DND-41 (cell line): ENCODE data around the gene SGCD.

Experiments
- CTCF ChIP-seq: IDR thresholded peaks from 2 replicates; pipeline ENCODE4 v1.5.1; 2012; ENCODE audit warnings: borderline replicate concordance, low read length, moderate library complexity, mild to moderate bottlenecking; ENCODE audit not compliant: poor library complexity, severe bottlenecking; ENCODE audit errors: extremely low read depth
- EZH2 ChIP-seq: IDR thresholded peaks from 3 replicates; pipeline ENCODE4 v1.6.1; 2012; ENCODE audit warnings: borderline replicate concordance, low read depth, mild to moderate bottlenecking, moderate library complexity, low read length, inconsistent platforms; ENCODE audit not compliant: severe bottlenecking

GRCh38 chr5:156803404-156803803, 476.4 kb downstream of the SGCD start:
- no peak for TF ChIP-seq CTCF
- TF ChIP-seq EZH2: no peak
